Inflammatory macrophage (primary cell): ENCODE data around the gene MED22.
"Not testable (repeated sequence)": the region's sequence is repeated elsewhere in the genome, so short reads cannot be mapped to it uniquely, and the experiment has no call there.

Experiments
- DNase-seq, 2 donors: peaks; one replicate each; pipeline ENCODE4 v3.0.0-alpha.2; 2020 to 2022
- total RNA-seq, 18 experiments: gene quantifications; one replicate each; lab custom pipeline; 2026; ENCODE audit warnings: mixed read lengths in 6 of 18, inconsistent platforms in 2 of 18; lab: John Stamatoyannopoulos, UW

Gene MED22
- 6.2 to 57.7 (median 28.2) reads per million in 18 experiments for total RNA-seq

- peak; percentile 98 for DNase-seq
Measured at GRCh38 chr9:133347985-133348717, at the start of gene MED22, which contains the start of gene RPL7A. TSS of gene MED22 (minus strand) at chr9:133348131. CDS start at chr9:133346662, 1,469 bp downstream. TSS of gene RPL7A (plus strand) at chr9:133348218. CDS start at chr9:133348244, 26 bp downstream.

- DNase-seq = no peak
Measured at GRCh38 chr9:133397370-133397769, 49.4 kb upstream of the MED22 start.

- DNase-seq = no peak
Measured at GRCh38 chr9:133396952-133397351, 49.0 kb upstream of the MED22 start.

DNA sequence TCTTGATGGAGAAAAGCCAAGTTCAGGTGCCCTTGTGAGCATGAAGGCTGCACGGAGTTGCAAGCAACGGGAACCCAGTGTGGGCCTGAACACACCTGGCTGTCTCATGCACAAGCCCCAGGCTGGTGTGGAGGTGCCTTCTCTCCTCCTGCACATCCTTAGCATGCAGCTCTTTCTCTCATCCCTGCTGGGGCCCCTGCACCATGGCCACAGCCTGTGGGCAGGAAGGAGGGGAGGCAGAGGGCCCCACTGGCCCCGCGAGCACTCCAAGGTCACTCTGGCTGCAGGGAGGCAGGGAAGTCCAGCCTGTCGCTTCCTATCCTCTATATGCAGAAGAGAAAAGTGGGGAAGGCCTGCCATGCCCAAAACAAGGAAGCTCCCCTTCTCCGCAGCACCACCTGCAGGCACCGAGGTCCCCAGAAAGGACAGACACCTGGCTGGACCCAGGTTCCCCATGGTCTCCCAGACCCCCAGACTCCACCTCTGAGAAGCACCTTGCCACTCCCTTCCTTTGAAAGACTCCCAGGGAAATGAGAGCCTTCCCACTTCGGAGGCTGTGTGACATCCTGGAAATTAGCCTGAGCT is 46.8 kb upstream of the MED22 start:
- no peak for DNase-seq

DNA sequence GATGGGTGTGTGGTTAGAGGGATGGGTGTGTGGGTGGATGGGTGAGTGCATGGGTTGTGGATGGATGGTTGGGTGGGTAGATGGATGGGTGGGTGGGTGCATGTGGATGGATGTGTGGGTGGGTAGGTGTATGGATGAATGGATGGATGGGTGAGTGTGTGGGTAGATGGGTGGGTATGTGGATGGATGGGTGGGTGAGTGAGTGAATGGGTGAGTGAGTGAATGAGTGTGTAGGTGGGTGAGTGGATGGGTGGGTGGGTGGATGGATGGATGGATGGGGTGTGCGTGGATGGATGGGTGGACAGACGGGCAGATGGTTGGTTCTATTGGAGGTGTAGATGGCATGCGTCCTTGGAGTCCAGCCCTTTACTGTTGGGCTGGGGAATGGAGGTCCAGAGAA is 45.5 kb upstream of the MED22 start:
- DNase-seq = no peak

DNA sequence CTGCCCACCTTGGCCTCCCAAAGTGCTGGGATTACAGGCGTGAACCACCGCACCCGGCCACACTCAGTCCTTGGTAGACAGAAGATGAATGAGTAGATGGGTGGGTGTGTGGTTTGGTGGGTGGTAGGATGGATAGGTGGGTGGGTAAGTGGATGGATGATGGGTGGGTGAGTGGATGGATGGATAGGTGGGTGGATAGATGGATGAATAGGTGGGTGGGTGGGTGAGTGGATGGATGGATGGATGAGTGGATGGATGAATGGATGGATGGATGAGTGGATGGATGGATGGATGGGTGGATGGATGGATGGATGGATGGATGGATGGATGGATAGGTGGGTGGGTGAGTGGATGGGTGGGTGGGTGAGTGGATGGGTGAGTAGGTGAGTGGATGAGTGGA is 44.4 kb upstream of the MED22 start:
- not testable (repeated sequence) for DNase-seq

GRCh38 chr9:133391449-133391848 is 43.5 kb upstream of the MED22 start:
- not testable (repeated sequence) for DNase-seq

DNA sequence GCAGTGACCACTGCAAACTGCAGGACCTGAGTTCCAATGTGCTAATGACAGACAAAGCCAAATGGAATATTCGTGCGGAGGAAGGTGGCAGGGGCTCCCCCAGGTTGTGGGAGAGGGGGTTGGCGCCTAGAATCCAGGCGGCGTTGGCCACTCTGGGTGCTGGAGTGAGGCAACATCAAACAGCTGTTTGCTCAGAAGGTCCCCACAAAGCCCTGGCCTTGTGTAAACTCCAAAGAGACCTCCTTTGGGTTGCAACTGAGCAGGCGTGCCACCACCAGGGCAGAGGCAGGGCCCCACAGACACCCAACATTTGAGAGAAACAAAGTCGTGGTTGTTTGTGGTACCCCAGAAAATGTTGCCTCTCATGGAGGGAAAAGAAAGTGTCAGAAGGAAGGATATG is 42.8 kb upstream of the MED22 start:
- DNase-seq = no peak

GRCh38 chr9:133389562-133389961 is 41.6 kb upstream of the MED22 start:
- DNase-seq = no peak

DNA sequence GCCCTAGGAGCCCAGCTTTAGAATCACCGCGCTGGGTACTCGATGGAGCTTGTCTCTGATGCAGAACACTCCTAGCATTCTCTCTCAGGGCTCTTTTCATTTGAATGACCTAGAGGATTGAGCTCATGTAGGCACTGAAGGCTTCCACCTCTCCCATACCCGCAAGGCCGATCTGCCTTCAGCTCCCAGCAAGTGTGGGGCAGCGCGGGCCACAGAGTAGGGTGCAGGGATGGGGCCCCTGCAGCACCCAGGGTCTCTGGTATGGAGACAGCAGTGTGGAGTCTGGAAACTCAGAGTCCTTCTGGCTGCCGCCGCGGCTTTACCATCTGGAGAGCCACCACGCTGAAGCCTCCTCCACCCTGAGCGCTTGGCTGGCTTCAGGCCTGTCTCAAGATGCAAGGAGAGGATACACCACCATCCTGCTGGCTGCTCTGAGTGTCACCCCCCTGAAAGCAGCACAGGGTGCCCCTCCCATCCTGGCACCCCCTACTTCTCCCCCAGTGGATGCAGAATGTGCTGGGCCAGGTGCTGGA is 41.2 kb upstream of the MED22 start:
- DNase-seq = no peak

GRCh38 chr9:133387680-133388079 is 39.7 kb upstream of the MED22 start:
- no peak for DNase-seq

DNA sequence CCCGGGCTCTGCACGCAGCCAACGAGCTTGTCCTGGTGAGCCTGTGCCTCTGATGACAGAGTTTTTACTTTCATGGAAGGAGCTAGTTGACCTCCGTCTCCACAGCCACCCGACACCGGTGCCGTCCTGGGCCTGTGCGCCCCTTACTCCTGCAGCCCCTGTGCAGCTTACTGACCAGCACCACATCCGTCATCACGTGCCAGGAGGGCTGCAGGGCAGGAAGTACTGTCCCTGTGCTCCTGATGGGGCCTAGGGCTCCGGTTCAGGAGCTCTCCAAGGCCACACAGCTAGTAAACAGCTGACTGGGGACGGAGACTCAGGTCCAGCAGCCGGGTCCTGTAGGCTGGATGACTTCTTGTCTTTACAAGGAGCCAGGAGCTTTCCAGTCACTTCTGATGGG is 38.4 kb upstream of the MED22 start:
- DNase-seq = no peak

GRCh38 chr9:133385452-133385851 is 37.5 kb upstream of the MED22 start:
- no peak for DNase-seq

DNA sequence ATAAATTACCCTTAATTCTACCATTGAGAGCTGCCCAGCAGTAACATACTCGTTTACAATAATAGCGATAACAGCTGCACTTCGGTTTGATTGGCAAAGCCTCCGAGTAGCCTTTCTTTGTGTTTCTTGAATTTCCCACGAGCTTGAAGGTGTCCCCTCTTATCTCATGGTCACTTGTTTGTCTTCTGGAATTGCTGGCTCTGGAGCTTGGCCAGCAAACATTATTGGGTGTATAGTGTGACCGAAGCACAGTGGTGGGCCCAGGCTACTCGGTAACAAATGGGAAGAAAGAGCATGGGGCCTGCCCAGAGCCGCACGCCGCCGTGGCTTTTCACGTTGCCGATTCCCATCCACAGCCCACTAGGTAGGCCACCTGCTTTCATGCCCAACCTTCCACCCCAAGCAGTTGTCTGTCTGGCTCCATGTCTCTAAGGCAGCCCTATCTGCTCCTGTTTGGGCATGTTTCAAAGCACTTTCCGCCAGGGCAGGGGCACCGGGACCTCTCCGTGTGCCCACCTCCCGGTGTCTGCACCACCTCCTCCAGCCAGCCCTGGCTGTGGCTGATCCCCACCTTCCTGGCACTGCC is 36.9 kb upstream of the MED22 start:
- no peak for DNase-seq

- DNase-seq = no peak
Measured at GRCh38 chr9:133383438-133383837, 35.5 kb upstream of the MED22 start.

DNA sequence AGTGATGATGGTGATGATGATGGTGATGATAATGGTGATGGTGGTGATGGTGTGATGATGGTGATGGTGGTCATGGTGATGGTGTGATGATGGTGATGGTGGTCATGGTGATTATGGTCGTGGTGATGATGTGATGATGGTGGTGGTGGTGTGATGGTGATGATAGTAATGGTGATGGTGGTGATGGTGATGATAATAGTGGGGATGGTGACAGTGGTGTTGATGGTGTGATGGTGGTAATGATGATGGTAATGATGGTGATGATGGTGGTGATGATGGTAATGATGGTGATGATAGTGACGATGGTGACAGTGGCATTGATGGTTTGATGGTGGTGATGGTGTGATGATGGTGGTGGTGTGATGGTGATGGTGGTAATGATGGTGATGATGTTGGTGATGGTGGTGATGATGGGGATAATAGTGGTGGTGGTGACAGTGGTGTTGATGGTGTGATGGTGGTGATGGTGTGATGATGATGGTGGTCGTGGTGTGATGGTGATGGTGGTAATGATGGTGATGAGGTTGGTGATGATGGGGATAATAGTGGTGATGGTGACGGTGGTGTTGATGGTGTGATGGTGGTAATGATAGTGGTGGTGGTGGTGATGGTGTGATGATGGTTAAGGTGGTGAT is 34.7 kb upstream of the MED22 start:
- no peak for DNase-seq

GRCh38 chr9:133380734-133381133 is 32.8 kb upstream of the MED22 start:
- DNase-seq = no peak

GRCh38 chr9:133379153-133380086 is 31.5 kb upstream of the MED22 start:
- no peak for DNase-seq

GRCh38 chr9:133378408-133378962 is 30.6 kb upstream of the MED22 start:
- no peak for DNase-seq

DNA sequence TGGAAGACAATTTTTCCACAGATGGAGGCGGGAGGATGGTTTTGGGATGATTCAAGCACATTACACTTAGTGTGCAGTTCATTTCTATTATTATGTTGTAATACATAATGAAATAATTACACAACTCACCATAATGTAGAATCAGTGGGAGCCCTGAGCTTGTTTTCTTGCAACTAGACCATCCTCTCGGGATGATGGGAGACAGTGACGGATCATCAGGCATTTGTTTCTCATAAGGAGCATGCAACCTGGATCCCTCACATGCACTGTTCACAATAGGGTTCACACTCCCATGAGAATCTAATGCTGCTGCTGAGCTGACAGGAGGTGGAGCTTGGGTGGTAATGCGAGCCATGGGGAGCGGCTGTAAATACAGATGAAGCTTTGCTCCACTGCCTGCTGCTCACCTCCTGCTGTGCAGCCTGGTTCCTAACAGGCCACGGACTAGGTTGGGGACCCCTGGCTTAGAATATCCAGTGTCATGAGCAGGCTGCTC is 29.8 kb upstream of the MED22 start:
- no peak for DNase-seq

DNA sequence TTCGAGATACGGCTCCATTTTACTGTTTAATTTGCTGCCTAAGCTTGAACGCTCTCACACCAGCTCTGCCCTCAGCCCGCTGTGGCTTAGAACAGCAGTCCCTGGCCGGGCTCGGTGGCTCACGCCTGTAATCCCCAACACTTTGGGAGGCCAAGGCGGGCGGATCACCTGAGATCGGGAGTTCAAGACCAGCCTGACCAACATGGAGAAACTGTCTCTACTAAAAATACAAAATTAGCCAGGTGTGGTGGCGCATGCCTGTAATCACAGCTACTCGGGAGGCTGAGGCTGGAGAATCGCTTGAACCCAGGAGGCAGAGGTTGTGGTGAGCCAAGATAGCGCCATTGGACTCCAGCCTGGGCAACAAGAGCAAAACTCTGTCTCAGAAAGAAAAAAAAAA is 29.3 kb upstream of the MED22 start:
- DNase-seq = not testable (repeated sequence)
